Thyroid gland (tissue), 4 donors: ENCODE measurements around the gene TCHP.

ENCODE experiments used
- CTCF ChIP-seq, 6 experiments: fragments of 200-600 bp in 3 of 6; fragments of 450-650 bp in 3 of 6; sonication (generic) in 3 of 6; IDR thresholded peaks; one replicate each; pipeline ENCODE4 v1.5.1; 2016 to 2019; ENCODE audit warnings: antibody characterized with exemption in 6 of 6, mild to moderate bottlenecking in 2 of 6, inconsistent platforms in 1 of 6, moderate library complexity in 1 of 6
- POLR2A ChIP-seq, 2 donors: fragments of 450-650 bp; IDR thresholded peaks; one replicate each; pipeline ENCODE4 v1.6.1; 2017; ENCODE audit warnings: antibody characterized with exemption in 2 of 2, mild to moderate bottlenecking in 2 of 2, moderate library complexity in 1 of 2

DNA sequence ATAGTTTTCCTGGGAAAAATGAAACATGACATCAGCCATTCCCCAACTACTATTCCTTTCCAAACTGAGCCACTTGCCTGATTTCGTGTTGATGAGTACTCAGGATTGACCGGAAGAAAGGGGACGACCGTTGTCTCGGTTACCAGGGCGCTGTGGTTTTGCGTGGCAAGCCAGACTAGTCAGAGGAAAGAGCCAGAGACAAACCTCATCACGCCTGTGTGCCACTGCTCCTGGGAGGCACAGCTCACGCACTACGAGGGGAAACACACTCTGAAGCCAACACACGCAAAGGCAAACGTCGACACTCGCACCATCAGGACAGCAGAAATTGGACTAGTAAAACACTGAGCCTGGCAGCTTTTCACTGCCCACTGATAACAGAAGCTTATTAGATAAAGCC is 61.1 kb downstream of the TCHP start:
- TF ChIP-seq CTCF (IDR thresholded peaks at IDR 0.05): no peak
- no peak for TF ChIP-seq POLR2A (IDR thresholded peaks at IDR 0.05)
